ENCODE measurements around the gene TTYH2.
"Not testable (repeated sequence)": the region's sequence is repeated elsewhere in the genome, so short reads cannot be mapped to it uniquely, and the experiment has no call there.

TTYH2 gene

GRCh38 chr17:74259667-74260524 lies 46.5 kb downstream of the TTYH2 start:
- DNase-seq (ENCODE audit: low read depth in 2 of 2), result no peak

- DNase-seq (ENCODE audit: low read depth in 2 of 2), result no peak
Measured at GRCh38 chr17:74260525-74260850, 47.1 kb downstream of the TTYH2 start.

GRCh38 chr17:74262601-74263000 lies 49.2 kb downstream of the TTYH2 start:
- no peak for DNase-seq (ENCODE audit: low read depth in 2 of 2)

- DNase-seq (ENCODE audit: low read depth in 2 of 2), result not testable (repeated sequence)
Measured at GRCh38 chr17:74267054-74267453, 53.7 kb downstream of the TTYH2 start.

- DNase-seq (ENCODE audit: low read depth in 2 of 2), result no peak
Measured at GRCh38 chr17:74267579-74267978, 54.2 kb downstream of the TTYH2 start.

- DNase-seq (ENCODE audit: low read depth in 2 of 2), result no peak
Measured at GRCh38 chr17:74267987-74268499, 54.7 kb downstream of the TTYH2 start.

GRCh38 chr17:74268558-74268957 lies 55.2 kb downstream of the TTYH2 start:
- no peak for DNase-seq (ENCODE audit: low read depth in 2 of 2)

GRCh38 chr17:74270333-74270732 lies 57.0 kb downstream of the TTYH2 start:
- DNase-seq (ENCODE audit: low read depth in 2 of 2), result no peak

- no peak for DNase-seq (ENCODE audit: low read depth in 2 of 2)
Measured at GRCh38 chr17:74271281-74271680, 57.9 kb downstream of the TTYH2 start.

- no peak for DNase-seq (ENCODE audit: low read depth in 2 of 2)
Measured at GRCh38 chr17:74271901-74272561, 58.7 kb downstream of the TTYH2 start.

GRCh38 chr17:74272731-74273201 lies 59.4 kb downstream of the TTYH2 start:
- no peak for DNase-seq (ENCODE audit: low read depth in 2 of 2)

GRCh38 chr17:74274060-74274708 lies 60.8 kb downstream of the TTYH2 start, which contains the start of gene DNAI2:
TSS of gene DNAI2 (plus strand) at chr17:74274234. CDS start at chr17:74281818, 7,584 bp downstream.
- DNase-seq (ENCODE audit: low read depth in 2 of 2), result no peak

- no peak for DNase-seq (ENCODE audit: low read depth in 2 of 2)
Measured at GRCh38 chr17:74274709-74275340, 61.5 kb downstream of the TTYH2 start.

GRCh38 chr17:74276051-74276476 lies 62.7 kb downstream of the TTYH2 start:
- DNase-seq (ENCODE audit: low read depth in 2 of 2), result no peak

- DNase-seq (ENCODE audit: low read depth in 2 of 2), result no peak
Measured at GRCh38 chr17:74276541-74277009, 63.2 kb downstream of the TTYH2 start.

GRCh38 chr17:74277935-74278334 lies 64.6 kb downstream of the TTYH2 start:
- DNase-seq (ENCODE audit: low read depth in 2 of 2), result no peak

GRCh38 chr17:74279617-74280016 lies 66.2 kb downstream of the TTYH2 start:
- not testable (repeated sequence) for DNase-seq (ENCODE audit: low read depth in 2 of 2)

GRCh38 chr17:74280093-74280513 lies 66.7 kb downstream of the TTYH2 start:
- peak in 1 of 2 donors; percentile 36 for DNase-seq (ENCODE audit: low read depth in 2 of 2)

- DNase-seq (ENCODE audit: low read depth in 2 of 2), result no peak
Measured at GRCh38 chr17:74281799-74282198, 68.4 kb downstream of the TTYH2 start.

GRCh38 chr17:74282274-74282586 lies 68.9 kb downstream of the TTYH2 start:
- not testable (repeated sequence) for DNase-seq (ENCODE audit: low read depth in 2 of 2)

GRCh38 chr17:74282587-74283370 lies 69.4 kb downstream of the TTYH2 start:
- DNase-seq (ENCODE audit: low read depth in 2 of 2), result peak in 1 of 2 donors; percentile 33
